GM18505 (cell line): ENCODE data around the gene TRIM2.
"Not testable (repeated sequence)": the region's sequence is repeated elsewhere in the genome, so short reads cannot be mapped to it uniquely, and the experiment has no call there.

Source experiments
- ATAC-seq: cut with Tn5 transposase; IDR thresholded peaks from one replicate; pipeline ENCODE4 v1.9.1; 2021; ENCODE audit not compliant: unreplicated experiment
- POLR2A ChIP-seq: IDR thresholded peaks from 4 replicates; pipeline ENCODE4 v1.6.1; 2011; ENCODE audit warnings: borderline replicate concordance; ENCODE audit not compliant: insufficient read depth, insufficient read length; ENCODE audit errors: extremely low read depth

TRIM2 gene

DNA sequence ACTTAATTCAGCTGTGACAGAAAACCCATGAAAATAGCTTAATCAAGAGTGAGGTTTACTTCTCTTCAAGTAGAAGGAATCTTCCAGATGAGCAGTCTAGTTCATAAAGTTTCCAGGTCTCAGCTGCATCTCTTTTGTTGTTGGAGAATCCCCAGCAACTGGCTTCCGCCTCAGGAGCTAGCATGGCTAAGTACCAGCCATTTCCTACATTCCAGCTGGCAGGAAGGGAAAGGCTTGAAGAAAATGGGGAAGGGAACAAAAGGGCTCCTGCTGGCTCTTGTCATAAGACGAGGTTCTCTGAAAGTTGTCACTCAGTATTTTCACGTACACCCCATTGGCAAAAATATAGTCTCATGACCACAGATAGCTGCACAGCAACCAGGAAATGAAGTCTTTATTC lies 27.3 kb upstream of the TRIM2 start:
- TF ChIP-seq POLR2A: no peak
- no peak for ATAC-seq

DNA sequence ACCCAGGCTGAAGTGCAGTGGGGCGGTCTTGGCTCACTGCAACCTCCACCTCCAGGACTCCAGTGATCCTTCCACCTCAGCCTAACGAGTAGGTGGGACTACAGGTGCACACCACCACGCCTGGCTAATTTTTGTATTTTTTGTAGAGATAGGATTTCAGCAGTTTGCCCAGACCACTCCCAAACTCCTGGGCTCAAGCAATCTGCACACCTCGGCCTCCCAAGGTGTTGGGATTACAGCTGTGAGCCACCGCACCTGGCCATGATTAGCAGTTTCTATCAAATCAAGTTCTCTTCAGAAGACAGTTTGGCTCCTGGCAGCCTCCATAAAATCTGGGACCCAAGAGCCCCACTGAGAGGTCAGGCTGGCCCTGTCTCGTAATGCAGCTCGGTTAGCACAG lies 26.4 kb upstream of the TRIM2 start:
- no peak for TF ChIP-seq POLR2A

DNA sequence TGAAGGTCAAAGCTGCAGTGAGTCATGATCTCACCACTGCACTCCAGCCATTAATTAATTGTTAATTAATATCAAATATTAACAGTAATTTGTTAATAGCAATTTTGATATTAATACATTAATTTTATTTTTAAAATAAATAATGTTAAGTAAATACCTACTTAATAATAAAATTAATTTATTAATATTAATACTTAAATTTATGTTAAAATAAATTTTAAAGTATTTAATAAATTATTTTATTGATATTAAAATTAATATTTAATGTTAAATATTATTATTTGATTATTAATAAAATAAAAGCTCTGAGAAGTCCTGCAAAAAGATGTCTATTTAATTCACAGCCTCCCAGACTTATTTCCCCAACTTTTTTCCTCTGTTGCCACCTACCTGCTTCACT lies 25.1 kb upstream of the TRIM2 start:
- ATAC-seq: no peak
- TF ChIP-seq POLR2A: no peak

More for the DNA sequence above, 26.4 kb upstream of the TRIM2 start:
- no peak for ATAC-seq

DNA sequence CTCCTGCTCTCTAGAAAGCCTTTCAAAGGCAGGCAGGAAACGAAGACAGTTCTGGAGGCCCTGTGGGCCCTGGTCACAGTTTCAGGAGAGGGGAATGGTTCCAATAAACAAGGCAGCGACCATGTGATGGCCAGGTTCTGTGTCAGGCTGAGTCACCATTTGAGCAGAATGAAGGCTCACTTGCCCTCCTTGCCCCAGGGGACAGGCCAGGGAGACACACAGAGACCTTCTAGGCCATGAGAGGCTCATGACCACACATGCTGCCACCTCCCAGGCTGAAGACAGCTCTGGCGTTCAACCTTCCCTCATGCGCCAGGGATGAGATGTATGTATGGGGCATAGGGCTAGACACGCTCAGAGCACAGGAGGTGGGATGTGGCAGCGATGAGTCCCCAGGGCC lies 22.9 kb upstream of the TRIM2 start:
- no peak for ATAC-seq
- TF ChIP-seq POLR2A: no peak

DNA sequence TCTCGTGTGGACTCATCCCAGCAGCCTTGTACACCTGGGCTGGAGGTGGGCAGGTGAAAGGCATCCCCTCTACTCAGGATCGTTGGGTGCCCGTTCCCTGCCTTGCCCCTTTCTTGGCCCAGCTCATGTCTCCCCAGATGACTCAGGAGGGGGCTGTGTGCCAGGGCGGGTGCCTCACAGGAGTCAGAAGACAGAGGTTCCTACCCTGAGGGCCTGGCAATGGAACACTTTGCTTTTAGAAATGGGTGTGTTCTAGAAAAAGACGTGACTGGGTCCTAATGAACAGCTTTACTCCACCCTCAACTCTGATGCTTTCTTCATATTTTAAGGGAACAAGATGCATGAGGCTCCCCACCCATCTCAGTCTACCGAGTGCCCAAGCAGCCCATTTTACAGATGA lies 22.5 kb upstream of the TRIM2 start:
- no peak for ATAC-seq
- no peak for TF ChIP-seq POLR2A

DNA sequence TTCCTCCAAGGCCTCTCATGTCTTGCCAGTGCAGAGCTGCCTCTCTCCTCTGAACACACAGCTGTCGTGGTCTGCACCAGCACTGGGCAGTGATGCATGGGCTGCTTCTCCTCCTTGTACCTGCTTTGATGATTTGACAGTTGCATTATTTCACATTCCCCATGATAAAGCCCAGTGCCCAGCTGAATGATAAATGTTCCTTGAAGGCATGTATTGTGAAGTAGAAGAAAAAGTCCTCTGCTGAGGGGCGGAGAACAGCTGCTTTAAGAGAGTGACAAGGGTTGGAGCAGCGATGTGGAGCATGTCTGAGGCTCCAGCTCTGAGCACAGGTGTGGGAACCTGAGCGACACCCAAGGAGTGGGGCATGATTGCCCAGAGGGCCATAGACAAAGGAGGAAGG lies 21.1 kb upstream of the TRIM2 start:
- no peak for ATAC-seq
- no peak for TF ChIP-seq POLR2A

DNA sequence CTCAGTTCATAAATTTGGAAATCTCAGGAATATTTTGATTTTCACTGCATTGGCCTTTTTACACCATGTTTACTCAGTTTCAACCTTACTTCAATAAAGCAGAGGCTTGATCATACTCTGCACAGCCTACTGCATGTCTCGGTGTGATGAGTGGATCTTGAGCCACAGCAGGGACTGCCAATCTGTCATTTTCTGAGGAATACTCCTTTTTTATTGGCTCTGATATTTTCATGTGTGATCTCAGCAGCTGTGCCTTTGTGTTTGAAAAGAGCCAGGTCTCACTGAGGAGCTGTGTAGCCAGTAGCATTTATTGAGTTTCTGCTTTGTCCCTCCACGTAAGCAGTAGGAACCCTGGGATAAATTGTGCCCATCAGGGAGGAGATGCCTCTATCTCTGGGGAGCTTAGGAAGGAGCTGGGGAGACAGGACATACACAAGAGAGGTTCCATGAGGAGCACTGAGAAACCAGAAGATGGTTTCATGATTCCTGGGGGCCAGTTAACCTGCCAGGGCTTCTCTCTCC lies 18.9 kb upstream of the TRIM2 start:
- ATAC-seq: no peak
- TF ChIP-seq POLR2A: no peak

DNA sequence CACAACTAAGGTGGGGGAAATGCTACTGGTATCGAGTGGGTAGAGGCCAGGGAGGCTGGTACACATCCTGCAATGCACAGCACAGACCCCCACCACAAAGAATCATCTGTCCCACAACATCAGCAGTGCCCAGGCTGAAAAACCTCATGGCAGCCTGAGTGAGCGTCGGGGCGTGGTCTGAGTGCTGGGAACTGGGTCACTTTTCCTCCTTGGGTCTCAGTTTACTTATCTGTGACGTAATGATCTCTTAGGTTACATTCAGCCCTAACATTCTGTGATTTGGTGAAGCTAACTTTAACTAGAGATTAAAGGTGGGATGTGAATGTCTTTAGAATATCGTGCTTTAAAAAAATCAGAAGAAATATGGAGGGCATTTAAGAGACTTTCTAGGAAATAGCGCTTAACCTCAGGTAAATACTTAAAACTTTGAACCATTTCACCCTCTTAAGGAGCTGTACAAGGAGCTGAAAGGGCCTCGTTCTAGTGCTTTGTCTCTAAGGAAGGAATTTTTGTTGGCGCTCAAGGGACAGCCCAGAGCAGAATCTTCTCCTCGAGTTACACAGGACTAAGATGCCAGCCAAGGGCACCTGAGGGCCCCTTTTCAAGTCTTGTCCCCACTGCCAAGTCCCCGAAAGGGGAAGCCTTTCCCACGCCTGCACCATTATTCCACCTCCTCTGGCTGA lies 18.1 kb upstream of the TRIM2 start:
- no peak for TF ChIP-seq POLR2A
- ATAC-seq: no peak

DNA sequence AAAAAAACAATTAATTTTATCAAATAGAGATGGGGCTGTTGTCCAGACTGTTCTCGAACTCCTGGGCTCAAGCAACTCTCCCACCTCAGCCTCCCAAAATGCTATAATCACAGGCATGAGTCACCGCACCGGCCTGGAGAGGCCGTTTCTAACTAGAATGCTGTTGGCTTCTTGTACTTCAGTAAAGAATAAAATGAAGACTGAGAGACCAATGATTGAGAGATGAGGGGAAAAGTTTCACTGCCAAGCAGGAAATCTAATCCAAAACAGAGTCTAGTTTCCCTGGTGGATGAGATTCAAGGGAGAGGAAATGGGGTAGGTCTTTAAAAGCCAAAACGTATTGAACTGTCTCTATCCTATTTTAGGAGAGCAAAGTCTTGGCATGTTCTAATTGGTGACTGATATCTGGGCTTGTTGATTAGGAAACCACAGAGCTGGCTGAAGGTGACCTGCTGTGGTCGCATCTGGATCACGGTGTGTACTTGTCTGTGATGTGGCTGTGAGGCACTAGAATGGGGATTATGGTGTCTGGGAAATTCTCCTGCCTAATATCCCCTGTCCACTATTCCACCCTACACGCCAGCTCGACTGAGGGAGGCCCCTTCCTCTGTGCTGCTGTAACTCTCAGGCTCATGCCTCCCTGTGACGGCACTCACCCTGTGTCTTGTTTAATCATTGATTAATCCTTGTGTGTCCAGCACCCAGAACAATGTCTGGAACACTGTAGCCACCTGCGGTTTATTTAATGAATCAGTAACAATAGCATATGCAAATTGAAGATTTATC lies 15.0 kb upstream of the TRIM2 start:
- ATAC-seq: no peak
- TF ChIP-seq POLR2A: no peak

DNA sequence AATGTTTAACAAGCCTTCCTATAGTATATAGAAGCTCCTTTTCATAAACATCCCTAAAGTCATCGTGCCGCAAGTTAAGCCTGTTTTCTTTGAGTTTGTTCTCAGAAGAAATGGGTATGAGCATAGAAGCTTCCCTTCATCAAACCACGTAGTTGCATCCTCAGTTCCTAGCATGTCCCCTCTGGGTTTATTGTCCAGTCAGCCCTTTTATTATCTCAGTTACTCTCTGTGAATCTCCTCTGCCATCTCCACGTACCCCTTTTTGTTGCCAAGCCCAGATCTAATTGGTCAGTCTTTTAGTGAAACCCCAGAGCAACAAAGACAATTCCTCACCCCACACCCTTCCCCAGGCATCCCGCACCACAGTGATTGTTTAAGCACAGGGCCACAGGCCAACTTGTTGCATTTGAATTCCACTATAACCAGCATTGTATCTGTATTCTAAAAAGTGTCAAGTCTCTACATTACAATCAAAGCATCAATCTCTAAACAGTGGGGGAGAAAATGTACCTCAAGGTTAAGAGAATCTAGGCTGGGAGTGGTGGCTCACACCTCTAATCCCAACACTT lies 12.4 kb upstream of the TRIM2 start:
- no peak for ATAC-seq

DNA sequence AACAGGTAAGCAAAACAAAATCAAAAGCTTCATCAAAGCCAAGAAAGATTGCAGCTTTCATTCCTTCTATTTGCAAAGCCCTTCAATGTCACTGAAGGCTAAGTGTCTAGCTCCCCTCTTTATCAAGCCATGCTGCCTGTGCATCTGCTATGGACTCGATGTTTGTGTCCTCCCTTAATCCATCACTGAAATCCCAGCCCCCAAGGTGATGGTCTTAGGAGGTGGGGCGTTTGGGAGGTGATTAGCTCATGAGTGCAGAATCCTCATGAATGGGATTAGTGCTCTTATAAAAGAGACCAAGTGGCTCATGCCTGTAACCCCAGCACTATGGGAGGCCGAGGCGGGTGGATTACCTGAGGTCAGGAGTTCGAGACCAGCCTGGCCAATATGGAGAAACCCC lies 6.9 kb upstream of the TRIM2 start:
- no peak for TF ChIP-seq POLR2A
- no peak for ATAC-seq

More for the DNA sequence above, 12.4 kb upstream of the TRIM2 start:
- no peak for TF ChIP-seq POLR2A

DNA sequence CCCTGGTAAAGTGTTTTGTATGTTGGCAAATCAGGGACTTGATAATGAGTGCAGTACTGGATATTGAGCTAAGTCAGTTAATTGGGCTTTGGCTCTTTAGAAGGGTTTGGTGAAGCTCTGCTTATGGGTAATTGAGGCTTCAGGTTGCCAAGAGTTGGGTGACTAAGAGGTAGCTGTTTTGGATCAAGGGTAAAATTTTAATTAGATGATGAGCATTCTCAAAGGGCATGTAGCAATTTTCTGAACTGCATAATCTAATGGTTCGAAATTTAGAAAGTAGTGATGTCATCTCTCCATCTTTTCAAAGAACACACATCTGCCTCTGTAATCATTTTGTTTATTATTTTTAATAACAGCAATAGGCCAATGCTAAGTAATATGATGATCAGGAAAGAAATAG lies 5.5 kb upstream of the TRIM2 start:
- no peak for TF ChIP-seq POLR2A

DNA sequence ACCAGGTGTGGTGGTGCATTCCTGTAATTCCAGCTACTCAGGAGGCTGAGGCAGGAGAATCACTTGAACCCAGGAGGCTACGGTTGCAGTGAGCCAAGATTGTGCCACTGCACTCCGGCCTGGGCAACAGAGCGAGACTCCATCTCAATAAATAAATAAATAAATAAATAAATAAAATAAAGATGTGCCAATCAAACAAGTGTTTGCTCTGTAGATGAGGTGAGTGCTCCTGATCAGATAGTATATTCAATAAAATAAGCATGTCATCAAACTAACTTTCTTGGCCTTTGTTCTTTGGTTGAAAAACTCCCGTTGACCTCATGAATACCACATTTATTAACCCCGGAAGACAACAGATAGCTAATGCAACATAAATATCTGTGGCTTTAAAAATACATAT lies 497 bp upstream of the TRIM2 start:
- not testable (repeated sequence) for ATAC-seq

More for the DNA sequence above, 5.5 kb upstream of the TRIM2 start:
- ATAC-seq: no peak
